HL-60 (cell line): Measurements from ENCODE around the gene MMP24.

Experiments
- DNase-seq, 2 experiments: peaks; one replicate each; pipeline ENCODE4 v3.0.0-alpha.2; 2010 to 2020; ENCODE audit warnings: low read depth in 1 of 2, low spot score in 1 of 2
- H3K27ac ChIP-seq: fragments of 250-450 bp; sonication (Bioruptor Pico); replicated peaks from 2 replicates; pipeline ENCODE4 v1.5.1; 2020; ENCODE audit warnings: mild to moderate bottlenecking, moderate library complexity
- H3K27me3 ChIP-seq: fragments of 250-450 bp; sonication (Bioruptor Pico); 2 replicates; pipeline ENCODE4 v1.5.1; 2021; ENCODE audit warnings: mild to moderate bottlenecking, moderate library complexity; ENCODE audit not compliant: insufficient read depth, poor library complexity, severe bottlenecking
- H3K4me3 ChIP-seq: replicated peaks from 2 replicates; pipeline ENCODE4 v1.5.1; 2011; ENCODE audit warnings: mild to moderate bottlenecking, control low read depth, low read length; ENCODE audit not compliant: insufficient read depth
- GABPA ChIP-seq: IDR thresholded peaks from 2 replicates; pipeline ENCODE4 v1.6.1; 2012; ENCODE audit warnings: low read depth
- POLR2AphosphoS5 ChIP-seq: IDR thresholded peaks from 2 replicates; pipeline ENCODE4 v1.6.1; 2012; ENCODE audit warnings: low read depth
- SPI1 ChIP-seq: IDR thresholded peaks from 2 replicates; pipeline ENCODE4 v1.6.1; 2012; ENCODE audit warnings: low read depth, mild to moderate bottlenecking, borderline replicate concordance
- TF ChIP-seq, protein P1 (sequence below): IDR thresholded peaks from one replicate; pipeline ENCODE4 v1.5.1; 2011; ENCODE audit warnings: low read length, control low read depth, inconsistent platforms; ENCODE audit not compliant: insufficient read depth
- TF ChIP-seq, protein P2 (sequence below): IDR thresholded peaks from 2 replicates; pipeline ENCODE4 v1.6.1; 2012; ENCODE audit warnings: low read depth; ENCODE audit not compliant: insufficient replicate concordance

MMP24 gene

DNA sequence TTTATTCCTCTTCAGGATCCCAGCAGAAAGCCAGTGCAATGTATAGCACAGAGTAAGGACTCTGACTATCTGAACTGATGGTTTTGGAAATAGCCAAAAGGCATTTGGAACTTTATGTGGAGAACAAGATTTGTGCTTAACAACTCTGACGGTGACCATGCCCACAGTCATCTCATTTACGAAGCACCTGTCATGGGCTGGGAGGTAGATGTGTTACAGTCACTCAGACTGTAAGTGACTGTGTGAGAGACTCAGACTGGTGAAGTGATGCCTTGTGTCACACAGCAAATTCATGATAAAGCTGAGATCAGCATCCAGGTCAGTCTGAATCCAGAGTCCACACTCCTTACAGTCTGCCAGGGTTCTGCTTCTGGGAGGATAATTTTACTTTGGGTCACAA, 89.6 kb downstream of the MMP24 start:
- Histone ChIP-seq H3K27ac (peak overlapping the region; percentile 0; the same call in 1 of the 2 replicates), H3K27me3 (no peaks in the 10 kb centered on the region), H3K4me3 (no peak overlapping the region)
- no peak for DNase-seq
- TF ChIP-seq, protein P1, sequence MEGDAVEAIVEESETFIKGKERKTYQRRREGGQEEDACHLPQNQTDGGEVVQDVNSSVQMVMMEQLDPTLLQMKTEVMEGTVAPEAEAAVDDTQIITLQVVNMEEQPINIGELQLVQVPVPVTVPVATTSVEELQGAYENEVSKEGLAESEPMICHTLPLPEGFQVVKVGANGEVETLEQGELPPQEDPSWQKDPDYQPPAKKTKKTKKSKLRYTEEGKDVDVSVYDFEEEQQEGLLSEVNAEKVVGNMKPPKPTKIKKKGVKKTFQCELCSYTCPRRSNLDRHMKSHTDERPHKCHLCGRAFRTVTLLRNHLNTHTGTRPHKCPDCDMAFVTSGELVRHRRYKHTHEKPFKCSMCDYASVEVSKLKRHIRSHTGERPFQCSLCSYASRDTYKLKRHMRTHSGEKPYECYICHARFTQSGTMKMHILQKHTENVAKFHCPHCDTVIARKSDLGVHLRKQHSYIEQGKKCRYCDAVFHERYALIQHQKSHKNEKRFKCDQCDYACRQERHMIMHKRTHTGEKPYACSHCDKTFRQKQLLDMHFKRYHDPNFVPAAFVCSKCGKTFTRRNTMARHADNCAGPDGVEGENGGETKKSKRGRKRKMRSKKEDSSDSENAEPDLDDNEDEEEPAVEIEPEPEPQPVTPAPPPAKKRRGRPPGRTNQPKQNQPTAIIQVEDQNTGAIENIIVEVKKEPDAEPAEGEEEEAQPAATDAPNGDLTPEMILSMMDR = no peak
- TF ChIP-seq POLR2AphosphoS5 (no peak), SPI1 (no peak), GABPA (no peak)
- TF ChIP-seq, protein P2, sequence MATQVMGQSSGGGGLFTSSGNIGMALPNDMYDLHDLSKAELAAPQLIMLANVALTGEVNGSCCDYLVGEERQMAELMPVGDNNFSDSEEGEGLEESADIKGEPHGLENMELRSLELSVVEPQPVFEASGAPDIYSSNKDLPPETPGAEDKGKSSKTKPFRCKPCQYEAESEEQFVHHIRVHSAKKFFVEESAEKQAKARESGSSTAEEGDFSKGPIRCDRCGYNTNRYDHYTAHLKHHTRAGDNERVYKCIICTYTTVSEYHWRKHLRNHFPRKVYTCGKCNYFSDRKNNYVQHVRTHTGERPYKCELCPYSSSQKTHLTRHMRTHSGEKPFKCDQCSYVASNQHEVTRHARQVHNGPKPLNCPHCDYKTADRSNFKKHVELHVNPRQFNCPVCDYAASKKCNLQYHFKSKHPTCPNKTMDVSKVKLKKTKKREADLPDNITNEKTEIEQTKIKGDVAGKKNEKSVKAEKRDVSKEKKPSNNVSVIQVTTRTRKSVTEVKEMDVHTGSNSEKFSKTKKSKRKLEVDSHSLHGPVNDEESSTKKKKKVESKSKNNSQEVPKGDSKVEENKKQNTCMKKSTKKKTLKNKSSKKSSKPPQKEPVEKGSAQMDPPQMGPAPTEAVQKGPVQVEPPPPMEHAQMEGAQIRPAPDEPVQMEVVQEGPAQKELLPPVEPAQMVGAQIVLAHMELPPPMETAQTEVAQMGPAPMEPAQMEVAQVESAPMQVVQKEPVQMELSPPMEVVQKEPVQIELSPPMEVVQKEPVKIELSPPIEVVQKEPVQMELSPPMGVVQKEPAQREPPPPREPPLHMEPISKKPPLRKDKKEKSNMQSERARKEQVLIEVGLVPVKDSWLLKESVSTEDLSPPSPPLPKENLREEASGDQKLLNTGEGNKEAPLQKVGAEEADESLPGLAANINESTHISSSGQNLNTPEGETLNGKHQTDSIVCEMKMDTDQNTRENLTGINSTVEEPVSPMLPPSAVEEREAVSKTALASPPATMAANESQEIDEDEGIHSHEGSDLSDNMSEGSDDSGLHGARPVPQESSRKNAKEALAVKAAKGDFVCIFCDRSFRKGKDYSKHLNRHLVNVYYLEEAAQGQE = no peak

DNA sequence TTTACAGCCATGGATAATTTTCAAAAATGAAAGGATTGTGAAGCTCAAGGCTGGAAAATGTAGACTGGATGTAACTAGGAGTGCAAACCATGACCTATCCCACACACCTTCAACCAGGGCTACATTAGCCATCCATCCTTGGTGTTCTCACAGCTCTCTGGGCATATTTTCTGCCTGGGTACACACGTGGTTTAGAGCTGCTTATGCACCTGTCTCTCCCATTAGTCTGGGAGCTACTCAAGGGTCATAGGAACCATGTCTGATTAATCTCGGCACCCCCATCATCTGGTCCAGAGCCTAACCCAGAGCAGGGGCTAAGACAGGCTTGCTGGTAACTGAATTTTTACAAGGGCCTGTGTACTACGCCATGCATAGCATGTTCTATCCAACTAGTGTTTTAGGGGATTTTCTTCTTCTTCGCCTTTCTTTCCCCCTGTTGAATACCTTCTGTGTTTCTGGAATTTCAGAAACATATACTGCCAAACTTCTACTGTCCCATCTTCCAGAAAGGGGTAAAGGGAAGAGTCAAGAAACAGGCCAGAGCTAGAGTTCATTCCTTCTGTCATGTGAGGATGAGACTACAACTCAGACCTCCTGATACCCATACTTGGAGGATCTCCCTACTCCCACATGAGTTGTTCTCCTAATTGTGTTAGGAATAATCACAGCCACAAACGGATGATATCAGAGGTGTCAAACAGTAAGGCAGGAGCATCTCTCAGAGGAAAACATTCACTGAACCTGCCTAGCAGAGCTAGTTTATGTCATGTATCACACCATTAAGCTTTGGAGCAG, 91.1 kb downstream of the MMP24 start:
- TF ChIP-seq, protein P2 = no peak
- no peak for TF ChIP-seq POLR2AphosphoS5
- TF ChIP-seq SPI1 = no peak
- TF ChIP-seq, protein P1 = no peak
- no peak for TF ChIP-seq GABPA
- Histone ChIP-seq H3K4me3 (no peak overlapping the region), H3K27ac (no peak overlapping the region), H3K27me3 (no peaks in the 10 kb centered on the region)
- DNase-seq = no peak

DNA sequence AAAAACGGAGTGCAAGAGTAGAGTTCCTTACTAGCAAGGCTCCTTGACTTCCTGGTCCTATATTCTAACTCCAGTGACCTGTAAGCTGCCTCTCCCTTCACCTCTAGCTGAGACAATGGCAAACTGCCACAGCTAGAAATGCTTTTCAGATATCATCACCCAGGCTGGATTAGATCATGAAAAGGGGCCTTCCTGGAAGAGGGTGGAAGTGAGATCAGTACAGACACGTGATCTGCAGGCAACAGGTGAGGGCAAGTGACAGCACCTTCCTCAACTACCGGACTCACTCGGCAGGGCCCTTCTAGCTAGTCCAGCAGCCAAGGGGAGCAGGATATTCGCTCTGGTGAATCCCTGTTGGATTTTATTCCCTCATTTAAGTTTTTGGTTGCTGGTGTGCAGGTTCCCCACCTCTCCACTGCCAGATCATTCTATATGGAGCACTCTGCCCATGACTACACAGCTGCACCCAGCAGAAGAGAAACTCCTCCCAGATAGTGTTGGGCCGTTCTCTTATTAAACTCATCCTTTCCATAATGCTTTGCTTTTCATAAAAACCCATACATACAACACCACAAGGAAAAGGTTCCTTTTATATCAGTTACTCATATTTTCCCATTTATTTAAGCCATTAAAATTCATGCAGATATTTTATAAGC, 92.1 kb downstream of the MMP24 start:
- Histone ChIP-seq H3K4me3 (no peak overlapping the region), H3K27me3 (no peaks in the 10 kb centered on the region), H3K27ac (no peak overlapping the region)
- TF ChIP-seq SPI1 (no peak), POLR2AphosphoS5 (no peak), GABPA (no peak)
- TF ChIP-seq, protein P1 = no peak
- TF ChIP-seq, protein P2 = no peak
- DNase-seq = no peak
